ENCODE data around the gene JMJD6. TPM values are rescaled to one million over a fixed set of nuclear protein-coding genes. Genes with fewer than 3 reads are reported as not detected.
"Not testable (repeated sequence)": the region's sequence is repeated elsewhere in the genome, so short reads cannot be mapped to it uniquely, and the experiment has no call there.

JMJD6 gene
- total RNA-seq, 1 experiment from 2014 or later = 36.2 TPM

DNA sequence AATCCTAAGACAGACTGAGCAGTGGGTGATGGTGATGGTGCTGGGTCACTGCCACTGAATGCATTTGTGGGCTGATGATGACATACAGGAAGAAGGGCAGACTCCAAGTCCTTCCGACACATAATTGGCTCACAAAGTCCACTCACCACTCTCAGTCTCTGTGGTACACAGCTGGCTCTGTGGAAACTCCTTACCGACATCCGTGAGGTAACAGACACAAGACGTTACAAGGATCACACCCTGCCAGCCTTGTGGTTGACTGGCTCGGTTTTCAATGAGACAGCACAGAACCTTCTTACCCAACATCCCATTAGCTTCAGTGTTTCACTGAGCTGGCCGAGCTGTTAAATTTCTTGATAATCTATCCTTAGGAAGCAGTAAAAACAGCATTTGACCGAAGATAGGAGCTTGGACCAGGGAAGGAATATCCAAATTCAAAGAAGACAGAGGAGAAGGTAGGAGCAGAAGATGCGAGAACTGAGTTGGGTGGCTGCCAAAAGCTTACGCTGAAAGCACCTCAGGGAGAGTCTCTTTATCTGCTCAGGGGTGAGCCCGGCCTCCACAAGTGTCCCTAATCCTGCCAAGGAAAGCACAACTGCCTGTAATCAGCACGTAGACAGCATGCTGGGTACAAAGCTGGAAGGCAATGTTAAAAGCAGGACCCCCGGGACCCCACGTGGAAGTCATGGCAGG lies 10.1 kb downstream of the JMJD6 start:
- DNase-seq (ENCODE audit: low read depth) = peak; percentile 97

DNA sequence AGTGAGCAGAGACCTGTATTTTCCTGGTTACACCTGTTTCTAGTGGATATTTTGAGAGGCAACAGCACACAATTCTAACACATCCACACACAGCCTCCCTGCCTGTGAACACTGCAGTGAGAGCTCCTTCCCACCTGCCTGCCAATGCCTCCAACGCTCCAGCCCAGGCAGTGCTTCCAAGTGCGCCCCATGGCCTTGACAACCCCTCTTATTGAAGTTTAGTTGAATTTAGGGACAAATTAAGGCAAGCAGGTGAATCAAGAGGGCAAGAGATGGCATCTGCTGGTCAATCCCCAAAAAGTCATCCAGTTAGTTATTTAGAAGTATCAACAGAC lies 10.9 kb downstream of the JMJD6 start:
- DNase-seq (ENCODE audit: low read depth) = no peak

DNA sequence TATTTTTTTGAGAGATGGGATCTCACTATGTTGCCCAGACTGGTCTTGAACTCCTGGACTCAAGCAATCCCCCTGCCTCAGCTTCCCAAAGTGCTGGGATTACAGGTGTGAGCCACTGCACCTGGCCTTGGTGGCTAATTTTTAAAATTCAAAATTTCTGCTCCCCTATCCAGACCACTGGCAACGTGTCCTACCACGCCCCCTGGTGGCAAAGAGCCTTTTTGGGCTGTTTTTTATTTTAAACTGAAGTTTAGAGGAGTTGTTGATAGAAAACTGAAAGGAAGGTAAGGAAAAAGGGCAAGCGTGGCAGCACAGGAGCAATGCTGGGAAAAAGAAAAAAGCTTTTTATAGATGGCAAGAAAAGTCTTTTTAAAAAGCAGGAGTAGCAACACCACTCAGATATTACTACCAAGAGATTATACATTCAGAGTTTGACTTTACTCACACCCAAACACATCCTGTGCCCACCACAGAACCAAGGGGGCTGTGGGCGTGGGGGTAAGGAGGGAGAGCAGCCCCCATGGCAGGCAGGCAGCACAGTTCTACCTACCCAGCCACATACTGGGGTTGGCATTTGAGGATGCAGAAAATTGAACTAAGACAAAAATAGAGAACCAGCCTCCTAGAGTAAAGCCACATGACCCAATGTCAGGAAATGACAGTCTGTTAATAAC lies 11.4 kb downstream of the JMJD6 start:
- peak; percentile 49 for DNase-seq (ENCODE audit: low read depth)

DNA sequence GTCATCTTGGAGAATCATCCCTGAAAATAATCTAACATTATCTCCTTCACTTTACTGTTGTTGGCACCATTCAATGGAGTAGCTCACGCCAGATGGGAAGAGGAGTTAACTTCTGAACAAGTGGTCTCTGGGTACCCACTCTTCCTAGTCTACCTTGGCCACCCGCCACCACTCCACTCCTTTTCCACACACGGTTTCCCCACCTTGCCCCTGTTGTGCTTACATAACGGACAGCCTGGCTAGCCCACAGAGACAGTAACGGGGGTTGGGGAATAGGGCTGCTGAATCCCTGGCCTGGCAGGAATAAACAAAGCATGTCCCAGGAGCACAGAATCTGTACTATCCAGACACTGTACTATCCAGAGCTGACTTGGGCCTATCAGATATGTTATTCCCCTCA lies 12.1 kb downstream of the JMJD6 start:
- DNase-seq (ENCODE audit: low read depth) = no peak

DNA sequence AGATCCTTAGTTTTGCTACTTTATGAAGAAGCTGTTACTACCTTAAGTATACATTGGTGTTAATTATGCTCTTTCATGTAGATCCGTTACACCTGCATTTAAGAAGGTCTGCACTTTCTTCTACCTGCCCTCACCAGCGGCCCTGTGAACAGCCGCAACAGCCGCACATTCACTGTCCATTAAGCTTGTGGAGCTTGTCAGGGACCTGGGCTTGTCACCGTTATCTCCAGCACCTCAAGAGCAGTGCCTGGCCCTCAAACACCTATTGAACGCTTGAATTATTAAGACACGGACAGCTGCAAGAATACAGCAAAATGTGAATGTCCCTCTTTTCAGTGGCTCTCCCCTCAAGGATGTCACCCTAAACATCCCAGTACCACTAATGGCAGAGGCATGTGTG lies 12.6 kb downstream of the JMJD6 start:
- no peak for DNase-seq (ENCODE audit: low read depth)

DNA sequence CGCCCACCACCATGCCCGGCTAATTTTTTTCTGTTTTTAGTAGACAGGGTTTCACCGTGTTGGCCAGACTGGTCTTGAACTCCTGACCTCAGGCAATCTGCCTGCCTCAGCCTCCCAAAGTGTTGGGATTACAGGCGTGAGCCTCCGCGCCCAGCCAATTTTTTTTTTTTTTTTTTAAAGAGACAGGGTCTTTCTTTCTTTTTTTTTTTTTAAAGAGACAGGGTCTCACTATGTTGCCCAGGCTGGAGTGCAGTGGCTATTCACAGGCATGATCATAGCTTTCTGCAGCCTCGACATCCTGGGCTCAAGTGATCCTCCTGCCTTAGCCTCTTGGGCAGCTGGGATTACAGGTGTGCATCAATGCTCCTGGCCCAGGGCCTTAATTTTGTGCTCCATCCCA lies 14.1 kb downstream of the JMJD6 start:
- not testable (repeated sequence) for DNase-seq (ENCODE audit: low read depth)

DNA sequence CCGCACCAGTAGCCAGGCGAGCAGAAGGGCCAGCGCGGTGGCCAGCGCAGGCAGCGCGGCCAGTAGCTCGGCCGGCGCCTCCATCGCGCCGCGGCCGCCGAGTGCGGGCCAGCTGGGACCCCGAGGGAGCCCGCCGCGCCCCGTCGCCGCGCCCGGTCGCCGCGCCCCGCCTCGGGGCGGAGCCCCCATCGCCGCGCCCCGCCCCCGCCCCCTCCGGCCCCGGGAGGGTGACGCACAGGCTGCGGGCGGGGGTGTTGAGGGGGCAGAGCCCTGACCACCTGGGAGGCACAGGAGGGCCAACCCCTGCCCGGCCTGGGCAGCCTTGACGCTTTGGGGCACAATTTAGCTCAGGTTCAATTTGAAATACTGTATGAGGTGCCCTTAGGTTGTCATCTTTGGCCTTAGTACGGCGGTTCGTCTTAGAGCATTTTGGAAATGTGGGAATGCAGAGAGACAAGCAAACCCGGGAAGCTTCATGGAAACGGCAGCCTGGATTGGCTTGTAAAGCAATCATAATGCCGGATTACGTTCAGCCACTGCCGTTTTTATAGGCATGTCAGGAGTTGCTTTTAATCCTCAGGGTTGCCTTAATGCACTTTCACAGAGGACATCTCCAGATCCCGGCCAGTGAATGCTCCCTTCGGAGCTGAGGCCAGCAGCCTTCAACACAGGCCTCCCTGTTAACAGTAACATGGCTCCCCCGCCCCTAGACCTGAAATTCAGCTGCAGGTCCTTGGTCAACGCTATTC lies 15.4 kb downstream of the JMJD6 start, which contains the start of gene MXRA7:
MXRA7 (minus strand) TSS at position 103 of the 749 bp plus-strand sequence; CDS start at position 84, 19 bp downstream.
- DNase-seq (ENCODE audit: low read depth) = peak; percentile 90

DNA sequence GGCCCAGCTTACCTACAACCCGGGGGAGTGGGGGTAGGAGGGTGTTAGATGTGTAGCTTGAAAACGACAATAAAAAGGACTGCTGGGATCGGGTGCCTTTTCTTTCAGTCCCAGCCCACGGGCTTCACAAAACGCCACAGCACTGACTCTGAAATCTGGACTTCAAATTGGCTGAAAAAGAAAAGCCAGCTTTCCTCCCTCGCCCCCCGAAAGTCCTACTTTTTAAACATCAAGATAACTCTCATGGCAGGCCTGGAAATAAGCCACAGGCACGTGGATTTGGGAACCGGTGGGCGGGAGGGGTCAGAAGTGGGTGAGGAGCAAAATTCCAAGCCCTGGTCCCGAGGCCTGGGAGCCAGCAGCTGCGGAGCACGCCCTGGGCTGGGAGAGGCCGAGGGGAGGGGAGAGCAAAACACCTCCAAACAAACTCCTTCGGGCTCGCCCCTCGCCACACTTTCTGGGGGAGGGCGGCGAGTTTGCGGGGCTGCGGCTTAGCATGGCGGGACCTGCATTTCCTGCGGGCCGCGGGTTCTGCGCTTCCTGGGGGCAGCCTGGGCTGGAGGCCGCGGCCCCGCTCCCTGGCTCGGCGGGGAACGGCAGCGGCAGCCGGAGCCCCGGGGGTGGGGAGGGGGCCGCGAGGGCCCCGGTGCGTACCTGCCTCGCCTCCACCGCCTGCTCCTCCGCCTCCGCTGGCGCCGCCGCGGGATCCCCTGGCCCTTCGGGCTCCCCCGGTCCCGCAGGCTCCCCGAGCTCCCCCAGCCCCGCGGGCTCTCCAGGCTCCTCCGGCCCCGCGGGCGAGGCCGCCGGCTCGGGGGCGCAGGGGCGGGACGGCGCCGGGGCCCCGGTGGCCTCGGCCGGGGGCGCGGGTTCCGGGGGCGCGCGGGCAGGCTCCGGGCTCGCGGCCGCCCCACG lies 16.2 kb downstream of the JMJD6 start:
- peak; percentile 37 for DNase-seq (ENCODE audit: low read depth)

DNA sequence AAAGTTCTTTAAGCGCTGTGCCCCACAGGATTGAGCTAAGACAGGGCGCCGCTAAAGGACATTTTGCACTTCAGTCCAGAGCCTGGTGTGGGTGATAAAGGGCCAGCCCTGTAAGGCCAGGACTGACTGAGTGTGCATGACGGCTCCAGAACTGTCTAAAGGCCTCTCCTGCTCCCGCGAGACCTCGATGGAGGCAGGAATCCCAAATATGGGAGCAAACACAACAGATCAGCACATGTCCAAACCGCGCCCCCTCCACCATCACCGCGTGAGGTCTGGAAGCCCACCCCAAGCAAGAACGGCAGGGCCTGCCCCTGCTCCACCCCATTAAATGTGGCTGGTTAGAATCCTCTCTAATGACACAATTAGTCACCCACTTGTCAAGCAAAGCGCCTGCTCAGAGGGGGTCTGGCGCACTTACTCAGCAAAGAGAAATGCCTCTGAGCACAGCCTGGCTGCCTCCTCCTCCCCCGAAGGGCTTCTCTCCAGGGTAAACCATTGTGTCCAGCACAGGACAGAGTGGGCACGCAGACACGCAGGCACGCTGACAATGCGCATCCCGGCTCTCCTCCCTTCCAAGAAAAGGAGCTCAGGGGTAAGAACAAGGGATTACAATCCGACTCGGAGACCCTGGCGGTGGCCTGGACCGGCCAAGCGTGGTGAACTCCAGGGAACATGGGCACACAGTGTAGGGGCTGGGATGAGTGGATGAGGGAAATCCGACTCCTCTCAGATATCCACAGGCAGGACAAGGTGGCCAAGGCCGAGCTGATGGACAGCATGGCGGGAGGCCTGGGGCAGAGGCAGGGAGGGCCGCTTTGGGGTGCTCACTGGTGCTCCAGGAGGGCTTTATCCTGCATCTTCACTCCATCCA lies 17.1 kb downstream of the JMJD6 start:
- peak; percentile 98 for DNase-seq (ENCODE audit: low read depth)

DNA sequence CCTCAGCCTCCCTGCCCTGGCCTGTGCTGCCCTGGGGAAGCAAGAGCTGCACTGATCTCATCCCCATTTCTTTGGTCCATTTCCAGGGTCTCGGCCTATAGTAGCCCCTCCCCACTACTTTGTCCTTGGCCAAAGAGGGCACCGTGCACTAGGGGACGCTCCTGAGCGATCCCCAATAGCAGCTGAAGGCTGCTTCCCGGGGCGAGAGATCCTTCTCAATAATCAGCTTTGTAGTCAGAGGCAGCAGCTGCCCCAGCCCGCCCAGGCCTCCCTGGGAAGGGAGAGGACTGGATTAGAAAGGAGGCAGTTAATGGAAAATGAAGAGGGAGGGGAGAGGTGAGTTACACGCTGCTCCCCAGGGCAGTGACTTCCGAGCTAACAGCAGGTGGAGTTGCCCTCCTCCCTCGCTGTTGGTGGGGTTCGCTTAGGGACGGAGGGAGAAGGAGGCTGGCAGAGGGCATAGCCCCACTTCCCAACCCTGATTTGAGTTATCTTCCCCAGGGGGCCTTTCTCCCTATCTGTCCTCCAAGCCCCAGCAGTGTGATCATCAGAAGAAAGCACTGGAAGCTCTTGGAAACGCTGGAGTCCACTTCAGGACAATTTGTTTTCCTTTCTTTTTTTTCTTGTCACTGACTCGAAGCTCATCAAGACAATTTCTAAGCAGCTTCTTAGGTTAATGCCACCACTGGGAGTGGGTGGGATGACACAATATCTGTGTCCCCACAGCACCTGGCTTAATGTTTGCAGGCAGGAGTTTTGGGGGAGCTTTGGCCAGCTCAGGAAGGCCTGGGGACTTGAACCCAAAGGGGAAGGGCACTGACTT lies 18.2 kb downstream of the JMJD6 start:
- DNase-seq (ENCODE audit: low read depth) = no peak

DNA sequence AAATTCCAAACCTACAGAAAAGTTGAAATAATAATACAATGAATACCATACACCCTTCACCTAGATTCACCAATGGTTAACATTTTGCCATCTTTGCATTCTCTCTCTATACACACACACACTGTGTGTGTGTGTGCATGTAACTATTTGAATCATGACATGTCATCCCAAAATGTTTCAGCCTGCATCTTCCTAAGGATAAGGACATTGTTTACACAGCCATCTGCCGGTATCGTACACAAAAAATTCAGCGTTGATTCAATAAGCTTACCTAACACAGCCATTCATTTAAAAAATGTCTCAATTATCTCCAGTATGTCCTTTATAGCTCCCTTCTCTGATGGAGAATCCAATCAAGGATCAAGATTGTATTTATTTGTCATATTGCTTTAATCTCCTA lies 19.6 kb downstream of the JMJD6 start:
- DNase-seq (ENCODE audit: low read depth) = no peak

DNA sequence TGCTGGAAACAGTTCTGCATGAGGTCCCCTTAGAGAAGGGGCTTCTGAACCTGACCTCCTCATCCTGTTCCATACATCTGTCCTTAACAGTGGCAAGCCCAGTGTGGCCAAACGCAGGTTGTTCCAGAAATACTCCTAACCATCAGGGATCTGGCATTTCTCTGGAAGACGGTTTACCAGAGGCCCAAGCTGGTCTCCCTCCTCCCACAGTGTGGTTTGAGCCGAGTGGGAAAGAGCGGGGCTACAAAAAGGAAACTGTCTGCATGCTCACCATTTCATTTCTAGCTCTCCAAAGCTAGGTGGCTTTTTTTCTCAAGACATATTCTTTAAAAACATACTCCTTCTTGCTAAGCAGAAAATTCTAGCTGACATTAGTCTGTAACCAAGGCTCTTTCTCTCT lies 21.6 kb downstream of the JMJD6 start:
- DNase-seq (ENCODE audit: low read depth) = no peak

DNA sequence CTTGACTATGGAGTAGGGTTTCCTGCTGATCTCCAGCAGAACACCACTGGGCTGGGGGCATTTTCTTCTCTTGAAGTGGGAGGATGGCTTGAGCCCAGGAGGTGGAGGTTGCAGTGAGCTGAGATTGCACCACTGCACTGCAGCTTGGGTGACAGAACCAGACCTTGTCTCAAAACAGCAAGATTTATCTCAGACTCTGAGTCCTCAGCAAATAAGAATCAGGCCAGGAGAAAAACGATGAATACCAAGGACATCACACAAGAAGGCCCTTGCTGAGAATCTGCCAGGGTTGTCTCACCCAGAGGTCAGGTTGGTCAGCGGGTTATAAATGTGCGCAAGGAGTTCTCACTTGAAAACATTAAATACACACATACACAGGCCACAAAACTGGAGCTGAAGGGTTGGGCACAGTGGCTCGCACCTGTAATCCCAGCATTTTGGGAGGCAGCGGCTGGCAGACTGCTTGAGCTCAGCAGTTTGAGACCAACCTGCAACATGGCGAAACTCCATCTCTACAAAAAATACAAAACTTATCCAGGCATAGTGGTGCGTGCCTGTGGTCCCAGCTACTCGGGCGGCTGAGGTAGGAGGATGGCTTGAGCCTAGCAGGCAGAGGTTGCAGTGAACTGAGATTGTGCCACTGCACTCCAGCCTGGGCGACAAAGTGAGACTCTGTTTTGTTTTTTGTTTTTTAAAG lies 23.3 kb downstream of the JMJD6 start:
- DNase-seq (ENCODE audit: low read depth) = no peak

DNA sequence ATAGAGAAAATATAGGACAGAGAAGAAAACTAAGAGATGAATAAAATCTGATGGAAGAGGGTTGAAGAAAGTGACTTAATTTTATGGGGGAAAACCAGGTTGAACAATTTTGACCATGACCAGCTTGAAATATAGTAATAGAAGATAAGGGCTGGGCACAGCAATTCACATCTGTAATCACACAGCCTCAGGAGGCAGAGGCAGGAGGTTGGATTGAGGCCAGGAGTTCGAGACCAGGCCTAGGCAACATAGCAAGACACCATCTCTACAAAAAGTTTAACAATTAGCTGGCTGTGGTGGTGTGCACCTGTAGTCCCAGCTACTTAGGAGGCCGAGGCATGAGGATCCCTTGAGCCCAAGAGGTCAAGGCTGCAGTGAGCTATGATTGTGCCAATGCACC lies 24.3 kb downstream of the JMJD6 start:
- DNase-seq (ENCODE audit: low read depth) = no peak

DNA sequence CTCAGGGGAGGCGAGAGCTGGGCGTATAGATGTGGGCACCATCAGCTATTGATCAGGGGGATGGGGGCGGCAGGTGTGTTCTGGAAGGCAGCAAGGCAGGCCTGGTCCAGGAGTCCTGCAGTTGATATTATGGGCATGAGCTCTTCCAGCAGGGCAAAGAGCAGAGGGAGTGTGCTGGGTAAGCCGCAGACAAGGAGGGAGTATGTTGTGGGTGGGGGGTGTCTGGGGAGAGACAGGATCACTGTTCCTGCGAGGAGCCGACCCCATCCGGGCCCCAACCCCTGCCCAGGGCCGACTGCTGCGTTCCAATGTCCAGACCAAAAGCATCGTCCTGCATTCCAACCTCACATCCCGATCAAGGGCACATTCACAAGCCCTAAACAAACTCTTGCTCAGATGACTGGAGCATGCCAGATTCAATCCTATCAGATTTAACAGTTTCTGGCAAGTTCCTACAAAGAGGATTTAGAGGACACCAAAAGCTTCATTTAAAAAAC lies 24.9 kb downstream of the JMJD6 start:
- DNase-seq (ENCODE audit: low read depth) = no peak

DNA sequence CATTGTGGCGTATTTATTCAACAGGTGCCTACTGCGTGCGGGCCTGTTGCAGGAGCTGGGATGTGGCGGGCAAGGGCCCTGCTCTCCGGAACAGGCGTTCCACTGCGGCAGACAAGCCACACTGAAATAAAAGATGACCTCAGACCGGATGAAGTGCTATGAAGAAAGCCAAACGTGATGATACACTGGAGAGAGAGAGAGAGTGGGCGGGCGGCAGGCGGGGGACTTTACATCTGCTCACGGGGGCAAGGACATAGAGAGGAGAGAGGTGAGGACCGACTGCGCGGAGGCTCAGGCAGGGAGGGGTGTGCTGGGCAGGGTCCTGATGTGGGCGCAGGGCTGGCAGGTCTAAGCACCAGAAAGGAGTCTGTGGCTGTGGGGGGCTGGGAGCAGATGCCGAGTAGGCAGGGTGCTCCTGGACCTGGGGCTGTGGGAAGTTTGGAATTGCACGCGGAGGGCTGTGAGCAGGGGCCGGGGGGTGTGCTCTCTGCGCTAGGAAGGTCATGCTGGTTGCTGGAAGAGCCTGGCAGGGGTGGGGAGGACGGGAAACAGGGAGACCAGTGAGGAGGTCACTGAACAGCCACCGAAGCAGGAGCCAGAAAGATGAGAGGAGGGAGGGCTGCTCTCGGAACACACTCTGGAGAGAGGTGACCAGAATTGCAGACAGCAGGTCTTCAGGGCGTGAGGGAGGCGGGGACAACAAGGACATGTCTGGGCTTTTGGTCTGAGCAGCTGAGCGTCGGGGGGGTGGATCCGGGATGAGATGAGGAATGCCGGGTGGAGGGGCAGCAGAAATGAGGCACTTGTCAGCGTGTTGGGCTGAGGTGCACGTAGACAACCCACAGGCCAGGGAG lies 25.6 kb downstream of the JMJD6 start:
- peak; percentile 83 for DNase-seq (ENCODE audit: low read depth)

DNA sequence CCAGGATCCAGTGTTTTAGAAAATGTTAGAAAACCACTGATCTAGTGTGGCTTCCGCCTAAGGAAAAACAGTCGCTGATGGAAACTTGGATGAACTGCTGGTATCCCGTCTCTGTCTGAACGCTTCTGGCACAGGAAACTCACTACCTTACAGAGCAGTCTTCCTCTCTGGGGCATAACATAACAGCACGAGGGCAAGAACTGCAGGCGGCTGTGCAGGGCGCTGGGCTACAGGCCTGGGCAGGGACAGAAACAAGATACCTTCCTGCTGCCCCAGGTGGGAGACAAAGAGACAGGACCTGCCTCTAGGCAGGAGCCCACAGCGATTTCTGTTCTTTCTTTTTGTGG lies 26.2 kb downstream of the JMJD6 start:
- no peak for DNase-seq (ENCODE audit: low read depth)

DNA sequence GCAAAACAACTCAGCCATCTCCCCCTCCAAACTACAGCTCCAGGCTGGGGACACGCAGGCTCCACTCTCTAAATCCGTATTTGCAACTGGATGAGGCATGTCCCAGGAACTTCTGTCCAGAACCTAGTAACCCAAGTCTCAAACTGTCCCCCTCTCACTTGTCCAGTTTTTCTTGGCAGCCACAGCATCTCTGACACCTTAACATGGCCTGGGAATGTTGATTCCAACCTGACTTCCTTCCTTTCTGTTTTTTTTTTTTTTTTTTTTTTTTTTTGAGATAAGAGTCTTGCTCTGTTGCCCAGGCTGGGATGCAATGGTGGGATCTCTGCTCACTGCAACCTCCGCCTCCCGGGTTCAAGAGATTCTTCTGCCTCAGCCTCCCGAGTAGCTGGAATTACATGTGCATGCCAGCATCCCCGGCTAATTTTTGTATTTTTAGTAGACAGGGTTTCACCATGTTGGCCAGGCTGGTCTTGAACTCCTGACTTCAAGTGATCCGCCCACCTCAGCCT lies 27.9 kb downstream of the JMJD6 start:
- not testable (repeated sequence) for DNase-seq (ENCODE audit: low read depth)
